DND-41 (cell line): ENCODE data around the gene GCNT3.

Experiments used
- EZH2 ChIP-seq: IDR thresholded peaks from 3 replicates; pipeline ENCODE4 v1.6.1; 2012; ENCODE audit warnings: borderline replicate concordance, low read depth, mild to moderate bottlenecking, moderate library complexity, low read length, inconsistent platforms; ENCODE audit not compliant: severe bottlenecking
- TF ChIP-seq, protein P1 (sequence below): IDR thresholded peaks from 2 replicates; pipeline ENCODE4 v1.5.1; 2012; ENCODE audit warnings: borderline replicate concordance, low read length, moderate library complexity, mild to moderate bottlenecking; ENCODE audit not compliant: poor library complexity, severe bottlenecking; ENCODE audit errors: extremely low read depth

GRCh38 chr15:59614153-59614552, 2.6 kb downstream of the GCNT3 start:
- TF ChIP-seq, protein P1, sequence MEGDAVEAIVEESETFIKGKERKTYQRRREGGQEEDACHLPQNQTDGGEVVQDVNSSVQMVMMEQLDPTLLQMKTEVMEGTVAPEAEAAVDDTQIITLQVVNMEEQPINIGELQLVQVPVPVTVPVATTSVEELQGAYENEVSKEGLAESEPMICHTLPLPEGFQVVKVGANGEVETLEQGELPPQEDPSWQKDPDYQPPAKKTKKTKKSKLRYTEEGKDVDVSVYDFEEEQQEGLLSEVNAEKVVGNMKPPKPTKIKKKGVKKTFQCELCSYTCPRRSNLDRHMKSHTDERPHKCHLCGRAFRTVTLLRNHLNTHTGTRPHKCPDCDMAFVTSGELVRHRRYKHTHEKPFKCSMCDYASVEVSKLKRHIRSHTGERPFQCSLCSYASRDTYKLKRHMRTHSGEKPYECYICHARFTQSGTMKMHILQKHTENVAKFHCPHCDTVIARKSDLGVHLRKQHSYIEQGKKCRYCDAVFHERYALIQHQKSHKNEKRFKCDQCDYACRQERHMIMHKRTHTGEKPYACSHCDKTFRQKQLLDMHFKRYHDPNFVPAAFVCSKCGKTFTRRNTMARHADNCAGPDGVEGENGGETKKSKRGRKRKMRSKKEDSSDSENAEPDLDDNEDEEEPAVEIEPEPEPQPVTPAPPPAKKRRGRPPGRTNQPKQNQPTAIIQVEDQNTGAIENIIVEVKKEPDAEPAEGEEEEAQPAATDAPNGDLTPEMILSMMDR = no peak
- no peak for TF ChIP-seq EZH2
